K562 (cell line): Measurements from ENCODE around the gene SLC25A2.

Experiments used
- ATF7 ChIP-seq: fragments of 450-650 bp; IDR thresholded peaks from 2 replicates; pipeline ENCODE4 v1.7.1; 2014; ENCODE audit warnings: mild to moderate bottlenecking, moderate library complexity
- FOXJ3 ChIP-seq: sonication (generic); formaldehyde crosslinking; IDR thresholded peaks from 2 replicates; pipeline ENCODE4 v1.4.0; 2020; ENCODE audit warnings: mild to moderate bottlenecking, missing genetic modification reagents
- HDAC1 ChIP-seq, 2 experiments: fragments of 450-650 bp; IDR thresholded peaks; 2 replicates each; pipeline ENCODE4 v1.6.1; 2016 to 2017; ENCODE audit warnings: inconsistent platforms in 1 of 2, mild to moderate bottlenecking in 1 of 2, moderate library complexity in 1 of 2
- KDM1A ChIP-seq, 2 experiments: fragments of 450-650 bp; IDR thresholded peaks; 2 replicates each; pipeline ENCODE4 v1.6.1; 2016; ENCODE audit warnings: mild to moderate bottlenecking in 2 of 2
- KLF13 ChIP-seq: fragments of 450-650 bp; IDR thresholded peaks from 2 replicates; pipeline ENCODE4 v1.6.1; 2016; ENCODE audit warnings: missing genetic modification characterization, low read depth, mild to moderate bottlenecking, missing compliant biosample characterization, moderate library complexity, borderline replicate concordance
- TF ChIP-seq, protein P1 (sequence below): sonication (generic); formaldehyde crosslinking; IDR thresholded peaks from 2 replicates; pipeline ENCODE4 v1.8.1; 2022; ENCODE audit warnings: missing genetic modification reagents
- TF ChIP-seq, protein P2 (sequence below), 3 experiments: IDR thresholded peaks in 2 of 3; conservative IDR thresholded peaks in 1 of 3; 2 replicates each; pipeline ENCODE4 v1.5.1; 2011 to 2012; ENCODE audit warnings: low read length in 3 of 3, mild to moderate bottlenecking in 3 of 3, control low read depth in 2 of 3, improper control_type of control experiment in 1 of 3, inconsistent platforms in 1 of 3, low read depth in 1 of 3, mixed read lengths in 1 of 3, moderate library complexity in 1 of 3; ENCODE audit not compliant: insufficient read depth in 2 of 3

DNA sequence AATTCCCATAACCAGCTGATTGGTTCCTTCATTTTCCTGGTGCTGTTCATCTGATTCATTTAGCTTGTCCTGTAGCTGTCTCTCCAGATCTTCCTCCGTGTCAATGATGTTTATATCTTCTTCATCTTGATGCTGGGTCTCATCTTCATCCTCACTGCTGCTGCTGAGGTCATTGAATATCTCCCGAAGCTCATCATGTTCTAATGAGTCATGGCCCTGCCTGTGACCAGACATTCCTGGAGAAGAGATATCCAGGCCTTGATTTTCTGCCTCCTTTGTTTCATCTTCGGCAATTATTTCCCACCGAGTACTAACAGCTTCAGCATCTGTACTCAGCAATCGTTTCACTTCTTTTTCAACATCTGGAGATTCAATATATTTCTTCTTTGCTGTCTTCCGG, 15.4 kb upstream of the SLC25A2 start:
- no peak for TF ChIP-seq KLF13 (tag)
- TF ChIP-seq FOXJ3 (CRISPR knock-in tag), result no peak
- TF ChIP-seq ATF7, result no peak
- TF ChIP-seq, protein P1, sequence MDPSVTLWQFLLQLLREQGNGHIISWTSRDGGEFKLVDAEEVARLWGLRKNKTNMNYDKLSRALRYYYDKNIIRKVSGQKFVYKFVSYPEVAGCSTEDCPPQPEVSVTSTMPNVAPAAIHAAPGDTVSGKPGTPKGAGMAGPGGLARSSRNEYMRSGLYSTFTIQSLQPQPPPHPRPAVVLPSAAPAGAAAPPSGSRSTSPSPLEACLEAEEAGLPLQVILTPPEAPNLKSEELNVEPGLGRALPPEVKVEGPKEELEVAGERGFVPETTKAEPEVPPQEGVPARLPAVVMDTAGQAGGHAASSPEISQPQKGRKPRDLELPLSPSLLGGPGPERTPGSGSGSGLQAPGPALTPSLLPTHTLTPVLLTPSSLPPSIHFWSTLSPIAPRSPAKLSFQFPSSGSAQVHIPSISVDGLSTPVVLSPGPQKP (CRISPR knock-in tag), result no peak
- TF ChIP-seq HDAC1 (IDR thresholded peaks at IDR 0.05), result no peak
- no peak for TF ChIP-seq KDM1A (IDR thresholded peaks at IDR 0.05)
- TF ChIP-seq, protein P2, sequence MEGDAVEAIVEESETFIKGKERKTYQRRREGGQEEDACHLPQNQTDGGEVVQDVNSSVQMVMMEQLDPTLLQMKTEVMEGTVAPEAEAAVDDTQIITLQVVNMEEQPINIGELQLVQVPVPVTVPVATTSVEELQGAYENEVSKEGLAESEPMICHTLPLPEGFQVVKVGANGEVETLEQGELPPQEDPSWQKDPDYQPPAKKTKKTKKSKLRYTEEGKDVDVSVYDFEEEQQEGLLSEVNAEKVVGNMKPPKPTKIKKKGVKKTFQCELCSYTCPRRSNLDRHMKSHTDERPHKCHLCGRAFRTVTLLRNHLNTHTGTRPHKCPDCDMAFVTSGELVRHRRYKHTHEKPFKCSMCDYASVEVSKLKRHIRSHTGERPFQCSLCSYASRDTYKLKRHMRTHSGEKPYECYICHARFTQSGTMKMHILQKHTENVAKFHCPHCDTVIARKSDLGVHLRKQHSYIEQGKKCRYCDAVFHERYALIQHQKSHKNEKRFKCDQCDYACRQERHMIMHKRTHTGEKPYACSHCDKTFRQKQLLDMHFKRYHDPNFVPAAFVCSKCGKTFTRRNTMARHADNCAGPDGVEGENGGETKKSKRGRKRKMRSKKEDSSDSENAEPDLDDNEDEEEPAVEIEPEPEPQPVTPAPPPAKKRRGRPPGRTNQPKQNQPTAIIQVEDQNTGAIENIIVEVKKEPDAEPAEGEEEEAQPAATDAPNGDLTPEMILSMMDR (IDR thresholded peaks at IDR 0.05 in 2 of 3, conservative IDR thresholded peaks at IDR 0.05 in 1 of 3; ENCODE audit: insufficient read depth in 2 of 3, low read depth in 1 of 3, low read length in 3 of 3), result no peak
